HepG2 (cell line): ENCODE measurements around the gene AFG1L. TPM values are rescaled to one million over a fixed set of nuclear protein-coding genes. Genes with fewer than 3 reads are reported as not detected.
A peak's percentile ranks its signal among the peaks of the same experiment; 100 is the strongest.

Experiments
- CSRNP2 ChIP-seq: sonication (generic); formaldehyde crosslinking; conservative IDR thresholded peaks from 2 replicates; pipeline ENCODE4 v1.8.0; 2022; ENCODE audit warnings: low read depth, missing genetic modification reagents
- ISL2 ChIP-seq: sonication (generic); formaldehyde crosslinking; IDR thresholded peaks from 2 replicates; pipeline ENCODE4 v1.5.0; 2020; ENCODE audit warnings: missing genetic modification reagents
- KDM1A ChIP-seq: IDR thresholded peaks from 2 replicates; pipeline ENCODE4 v1.6.1; 2016; ENCODE audit warnings: missing compliant biosample characterization
- KLF6 ChIP-seq: IDR thresholded peaks from 2 replicates; pipeline ENCODE4 v1.8.0; 2016; ENCODE audit warnings: missing biosample characterization, missing genetic modification reagents
- KMT2B ChIP-seq: IDR thresholded peaks from 2 replicates; pipeline ENCODE4 v1.6.1; 2016; ENCODE audit warnings: missing genetic modification reagents, missing compliant biosample characterization
- MXI1 ChIP-seq: IDR thresholded peaks from 3 replicates; pipeline ENCODE4 v1.6.1; 2012; ENCODE audit warnings: low read depth, low read length, inconsistent platforms, borderline replicate concordance
- MYPOP ChIP-seq: sonication (generic); formaldehyde crosslinking; IDR thresholded peaks from 2 replicates; pipeline ENCODE4 v1.8.1; 2023; ENCODE audit warnings: mild to moderate bottlenecking, moderate library complexity, missing genetic modification reagents
- NR1H2 ChIP-seq: sonication (generic); formaldehyde crosslinking; IDR thresholded peaks from 2 replicates; pipeline ENCODE4 v1.8.1; 2022; ENCODE audit warnings: low read depth, missing genetic modification reagents, borderline replicate concordance
- PAF1 ChIP-seq: IDR thresholded peaks from 2 replicates; pipeline ENCODE4 v1.6.1; 2016; ENCODE audit warnings: missing genetic modification reagents, missing compliant biosample characterization
- POGZ ChIP-seq: sonication (generic); formaldehyde crosslinking; IDR thresholded peaks from 2 replicates; pipeline ENCODE4 v1.4.0; 2020; ENCODE audit warnings: mild to moderate bottlenecking, missing genetic modification reagents
- SP1 ChIP-seq, 2 experiments: fragments of 450-650 bp in 1 of 2; sonication (generic) in 1 of 2; formaldehyde crosslinking in 1 of 2; IDR thresholded peaks; 2 replicates each; pipeline versions ENCODE4 v1.4.0 to v1.6.1; 2016 to 2020; ENCODE audit warnings: missing genetic modification reagents in 1 of 2
- ZFP36 ChIP-seq: fragments of 150-350 bp; IDR thresholded peaks from 2 replicates; pipeline ENCODE4 v1.6.1; 2018; ENCODE audit warnings: borderline replicate concordance, low read length, low read depth; ENCODE audit not compliant: partially characterized antibody
- ZNF124 ChIP-seq: sonication (generic); formaldehyde crosslinking; IDR thresholded peaks from 2 replicates; pipeline ENCODE4 v1.4.0; 2020; ENCODE audit warnings: missing genetic modification reagents
- ZNF225 ChIP-seq: sonication (generic); formaldehyde crosslinking; IDR thresholded peaks from 2 replicates; pipeline ENCODE4 v1.4.0; 2020; ENCODE audit warnings: mild to moderate bottlenecking, missing genetic modification reagents
- ZNF382 ChIP-seq: sonication (generic); formaldehyde crosslinking; IDR thresholded peaks from 2 replicates; pipeline ENCODE4 v1.5.0; 2020; ENCODE audit warnings: missing genetic modification reagents, mild to moderate bottlenecking, borderline replicate concordance
- ZNF616 ChIP-seq: sonication (generic); formaldehyde crosslinking; IDR thresholded peaks from 2 replicates; pipeline ENCODE4 v1.5.0; 2020; ENCODE audit warnings: low read depth, mild to moderate bottlenecking, missing genetic modification reagents
- ZNF713 ChIP-seq: sonication (generic); formaldehyde crosslinking; IDR thresholded peaks from 2 replicates; pipeline ENCODE4 v1.4.0; 2020; ENCODE audit warnings: mild to moderate bottlenecking, missing genetic modification reagents
- ZNF720 ChIP-seq: sonication (generic); formaldehyde crosslinking; IDR thresholded peaks from 2 replicates; pipeline ENCODE4 v1.4.0; 2020; ENCODE audit warnings: missing genetic modification reagents
- ZNF800 ChIP-seq: sonication (generic); formaldehyde crosslinking; IDR thresholded peaks from 2 replicates; pipeline ENCODE4 v1.4.0; 2020; ENCODE audit warnings: missing genetic modification reagents
- polyA plus RNA-seq, 8 experiments: library from polyadenylated mRNA; depleted of rRNA in 3 of 8; stranded (reverse) in 7 of 8; unstranded in 1 of 8; fragments of >200 nt; fragmentation: Illumina TruSeq in 4 of 8; extraction: Trizol in 4 of 8; gene quantifications; 2 replicates each; pipeline versions ENCODE4 v1.2.1 to v1.2.3, GENCODE V29; 2011 to 2016; ENCODE audit warnings: low read depth in 4 of 8, missing spikeins in 1 of 8, mixed read lengths in 1 of 8; ENCODE audit not compliant: insufficient read depth in 1 of 8
- total RNA-seq, 5 experiments: library from RNA; depleted of rRNA; stranded (reverse); fragments of >200 nt; fragmentation: Illumina TruSeq; extraction: Trizol; gene quantifications; 2 replicates each; pipeline ENCODE4 v1.2.3, GENCODE V29; 2016; ENCODE audit warnings: low read depth in 1 of 5
- TF ChIP-seq, protein P1 (sequence below): sonication (generic); formaldehyde crosslinking; IDR thresholded peaks from 2 replicates; pipeline ENCODE4 v1.5.1; 2020; ENCODE audit warnings: missing genetic modification reagents, mild to moderate bottlenecking, borderline replicate concordance
- TF ChIP-seq, protein P2 (sequence below): sonication (generic); formaldehyde crosslinking; IDR thresholded peaks from 2 replicates; pipeline ENCODE4 v1.9.0; 2021; ENCODE audit warnings: missing genetic modification reagents, borderline replicate concordance

Gene AFG1L
- total and polyA plus RNA-seq, 2 of the 13 experiments (the other 11 are each of a cell fraction or from before 2014, with no cell fraction given): 3.1 to 14.0 TPM

- TF ChIP-seq MXI1 (peak; percentile 75; the same call in 2 of the 3 replicates), ZNF382 (CRISPR knock-in tag) (no peak), CSRNP2 (CRISPR knock-in tag) (no peak), KDM1A (CRISPR knock-in tag) (no peak), ZNF713 (no peak), PAF1 (CRISPR knock-in tag) (no peak), ISL2 (CRISPR knock-in tag) (no peak; the same call in 1 of the 2 replicates), ZNF616 (CRISPR knock-in tag) (no peak), POGZ (CRISPR knock-in tag) (0 out of 2 replicates have a peak, but pooled peaks have one; percentile 14), MYPOP (CRISPR knock-in tag) (no peak), ZNF124 (CRISPR knock-in tag) (no peak), KMT2B (CRISPR knock-in tag) (no peak), ZNF720 (no peak), ZNF225 (CRISPR knock-in tag) (no peak), SP1 (IDR thresholded peaks at IDR 0.05) (no peak), SP1 (CRISPR knock-in tag; IDR thresholded peaks at IDR 0.05) (peak; percentile 52; the same call in 1 of the 2 replicates), KLF6 (CRISPR knock-in tag) (0 out of 2 replicates have a peak, but pooled peaks have one; percentile 55), NR1H2 (CRISPR knock-in tag) (no peak), ZFP36 (no peak), ZNF800 (no peak)
- TF ChIP-seq, protein P1, sequence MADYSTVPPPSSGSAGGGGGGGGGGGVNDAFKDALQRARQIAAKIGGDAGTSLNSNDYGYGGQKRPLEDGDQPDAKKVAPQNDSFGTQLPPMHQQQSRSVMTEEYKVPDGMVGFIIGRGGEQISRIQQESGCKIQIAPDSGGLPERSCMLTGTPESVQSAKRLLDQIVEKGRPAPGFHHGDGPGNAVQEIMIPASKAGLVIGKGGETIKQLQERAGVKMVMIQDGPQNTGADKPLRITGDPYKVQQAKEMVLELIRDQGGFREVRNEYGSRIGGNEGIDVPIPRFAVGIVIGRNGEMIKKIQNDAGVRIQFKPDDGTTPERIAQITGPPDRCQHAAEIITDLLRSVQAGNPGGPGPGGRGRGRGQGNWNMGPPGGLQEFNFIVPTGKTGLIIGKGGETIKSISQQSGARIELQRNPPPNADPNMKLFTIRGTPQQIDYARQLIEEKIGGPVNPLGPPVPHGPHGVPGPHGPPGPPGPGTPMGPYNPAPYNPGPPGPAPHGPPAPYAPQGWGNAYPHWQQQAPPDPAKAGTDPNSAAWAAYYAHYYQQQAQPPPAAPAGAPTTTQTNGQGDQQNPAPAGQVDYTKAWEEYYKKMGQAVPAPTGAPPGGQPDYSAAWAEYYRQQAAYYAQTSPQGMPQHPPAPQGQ (CRISPR knock-in tag): no peak
- TF ChIP-seq, protein P2, sequence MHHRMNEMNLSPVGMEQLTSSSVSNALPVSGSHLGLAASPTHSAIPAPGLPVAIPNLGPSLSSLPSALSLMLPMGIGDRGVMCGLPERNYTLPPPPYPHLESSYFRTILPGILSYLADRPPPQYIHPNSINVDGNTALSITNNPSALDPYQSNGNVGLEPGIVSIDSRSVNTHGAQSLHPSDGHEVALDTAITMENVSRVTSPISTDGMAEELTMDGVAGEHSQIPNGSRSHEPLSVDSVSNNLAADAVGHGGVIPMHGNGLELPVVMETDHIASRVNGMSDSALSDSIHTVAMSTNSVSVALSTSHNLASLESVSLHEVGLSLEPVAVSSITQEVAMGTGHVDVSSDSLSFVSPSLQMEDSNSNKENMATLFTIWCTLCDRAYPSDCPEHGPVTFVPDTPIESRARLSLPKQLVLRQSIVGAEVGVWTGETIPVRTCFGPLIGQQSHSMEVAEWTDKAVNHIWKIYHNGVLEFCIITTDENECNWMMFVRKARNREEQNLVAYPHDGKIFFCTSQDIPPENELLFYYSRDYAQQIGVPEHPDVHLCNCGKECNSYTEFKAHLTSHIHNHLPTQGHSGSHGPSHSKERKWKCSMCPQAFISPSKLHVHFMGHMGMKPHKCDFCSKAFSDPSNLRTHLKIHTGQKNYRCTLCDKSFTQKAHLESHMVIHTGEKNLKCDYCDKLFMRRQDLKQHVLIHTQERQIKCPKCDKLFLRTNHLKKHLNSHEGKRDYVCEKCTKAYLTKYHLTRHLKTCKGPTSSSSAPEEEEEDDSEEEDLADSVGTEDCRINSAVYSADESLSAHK: no peak
Observed at GRCh38 chr6:108559097-108559883, 264.4 kb downstream of the AFG1L start (continued).
